ENCODE measurements around the gene GRWD1. TPM values are rescaled to one million over a fixed set of nuclear protein-coding genes. Genes with fewer than 3 reads are reported as not detected.
A peak's percentile ranks its signal among the peaks of the same experiment; 100 is the strongest.

Gene GRWD1
- total and polyA plus RNA-seq, 2 donors, result 8.4 to 20.2 TPM

DNA sequence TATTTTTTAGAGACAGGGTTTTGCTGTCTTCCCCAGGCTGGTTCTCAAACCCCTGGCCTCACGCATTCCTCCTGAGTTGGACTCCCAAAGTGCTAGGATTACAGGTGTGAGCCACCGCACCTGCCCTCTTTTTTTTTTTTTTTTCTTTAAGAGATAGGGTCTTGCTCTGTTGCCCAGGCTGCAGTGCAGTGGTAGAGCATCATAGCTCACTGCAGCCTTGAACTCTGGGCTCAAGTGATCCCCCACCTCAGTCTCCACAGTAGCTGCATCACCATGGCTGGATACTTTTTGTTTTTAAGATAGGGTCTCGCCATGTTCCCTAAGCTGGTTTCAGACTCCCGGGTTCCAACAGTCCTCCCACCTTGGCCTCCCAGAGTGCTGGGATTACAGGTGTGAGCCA lies 11.1 kb downstream of the GRWD1 start:
- no peaks in the 10 kb centered on the region for H3K9me3 ChIP-seq (ENCODE audit: control insufficient read depth in 2 of 2, insufficient read depth in 1 of 2, low read length in 1 of 2)
- H3K4me3 ChIP-seq (ENCODE audit: low read length in 2 of 2), result no peak overlapping the region
- peaks cover 45 to 48% of the 10 kb centered on the region in 2 donors for H3K36me3 ChIP-seq (ENCODE audit: control insufficient read depth in 2 of 2, insufficient read depth in 2 of 2, low read length in 1 of 2)
- H3K27me3 ChIP-seq (ENCODE audit: control insufficient read depth in 2 of 2, insufficient read depth in 1 of 2, low read length in 1 of 2), result no peaks in the 10 kb centered on the region
- no peak overlapping the region for H3K27ac ChIP-seq (ENCODE audit: low read depth in 1 of 2, low read length in 1 of 2)
- DNase-seq (ENCODE audit: low read depth in 6 of 9, low spot score in 9 of 9), result no peak
- no peaks in the 10 kb centered on the region for H3K4me1 ChIP-seq (ENCODE audit: control insufficient read depth in 2 of 2, insufficient read depth in 2 of 2, low read length in 2 of 2)
- WGBS, result 99% methylated on average over 4 of the region's 4 CpGs

DNA sequence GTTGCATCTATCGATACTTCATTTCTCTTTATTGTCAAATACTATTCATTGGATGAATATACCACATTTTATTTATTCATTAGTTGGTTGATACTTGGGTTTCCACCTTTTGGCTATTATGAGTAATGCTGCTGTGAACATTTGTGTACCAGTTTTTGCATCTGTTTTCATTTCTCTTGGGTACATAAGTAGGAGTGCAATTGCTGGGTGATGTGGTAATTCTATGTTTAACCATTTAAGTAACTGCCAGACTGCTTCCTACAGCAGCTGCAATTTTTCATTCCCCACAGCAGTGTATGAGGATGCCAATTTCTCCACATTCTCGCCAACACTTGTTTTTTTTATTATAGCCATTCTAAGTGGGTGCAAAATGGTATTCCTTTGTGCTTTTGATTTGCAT lies 12.2 kb downstream of the GRWD1 start:
- no peak for DNase-seq (ENCODE audit: low read depth in 6 of 9, low spot score in 9 of 9)
- Histone ChIP-seq H3K27ac (ENCODE audit: low read depth in 1 of 2, low read length in 1 of 2) (no peak overlapping the region), H3K4me1 (ENCODE audit: control insufficient read depth in 2 of 2, insufficient read depth in 2 of 2, low read length in 2 of 2) (no peaks in the 10 kb centered on the region), H3K36me3 (ENCODE audit: control insufficient read depth in 2 of 2, insufficient read depth in 2 of 2, low read length in 1 of 2) (peaks cover 37 to 38% of the 10 kb centered on the region in 2 donors), H3K27me3 (ENCODE audit: control insufficient read depth in 2 of 2, insufficient read depth in 1 of 2, low read length in 1 of 2) (no peaks in the 10 kb centered on the region), H3K9me3 (ENCODE audit: control insufficient read depth in 2 of 2, insufficient read depth in 1 of 2, low read length in 1 of 2) (no peaks in the 10 kb centered on the region), H3K4me3 (ENCODE audit: low read length in 2 of 2) (no peak overlapping the region)
- WGBS, result over 99% methylated on average over 2 of the region's 2 CpGs

DNA sequence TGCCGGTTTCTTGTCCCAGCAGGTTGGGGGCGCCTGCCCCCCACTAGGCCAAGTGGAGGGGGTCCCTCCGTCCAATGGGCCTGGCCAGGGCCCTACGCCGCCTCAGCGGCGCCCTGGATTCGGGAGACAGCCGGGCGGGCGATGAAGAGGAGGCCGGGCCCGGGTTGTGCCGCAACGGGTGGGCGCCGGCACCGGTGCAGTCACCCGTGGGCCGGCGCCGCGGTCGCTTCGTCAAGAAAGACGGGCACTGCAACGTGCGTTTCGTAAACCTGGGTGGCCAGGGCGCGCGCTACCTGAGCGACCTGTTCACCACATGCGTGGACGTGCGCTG lies 15.8 kb downstream of the GRWD1 start:
- no peak overlapping the region for H3K27ac ChIP-seq (ENCODE audit: low read depth in 1 of 2, low read length in 1 of 2)
- DNase-seq (ENCODE audit: low read depth in 6 of 9, low spot score in 9 of 9), result no peak
- no peaks in the 10 kb centered on the region for H3K27me3 ChIP-seq (ENCODE audit: control insufficient read depth in 2 of 2, insufficient read depth in 1 of 2, low read length in 1 of 2)
- H3K9me3 ChIP-seq (ENCODE audit: control insufficient read depth in 2 of 2, insufficient read depth in 1 of 2, low read length in 1 of 2), result no peaks in the 10 kb centered on the region
- 97% methylated on average over 36 of the region's 36 CpGs for WGBS
- peaks cover 2 to 9% of the 10 kb centered on the region in 2 donors for H3K36me3 ChIP-seq (ENCODE audit: control insufficient read depth in 2 of 2, insufficient read depth in 2 of 2, low read length in 1 of 2)
- no peaks in the 10 kb centered on the region for H3K4me1 ChIP-seq (ENCODE audit: control insufficient read depth in 2 of 2, insufficient read depth in 2 of 2, low read length in 2 of 2)
- H3K4me3 ChIP-seq (ENCODE audit: low read length in 2 of 2), result no peak overlapping the region

DNA sequence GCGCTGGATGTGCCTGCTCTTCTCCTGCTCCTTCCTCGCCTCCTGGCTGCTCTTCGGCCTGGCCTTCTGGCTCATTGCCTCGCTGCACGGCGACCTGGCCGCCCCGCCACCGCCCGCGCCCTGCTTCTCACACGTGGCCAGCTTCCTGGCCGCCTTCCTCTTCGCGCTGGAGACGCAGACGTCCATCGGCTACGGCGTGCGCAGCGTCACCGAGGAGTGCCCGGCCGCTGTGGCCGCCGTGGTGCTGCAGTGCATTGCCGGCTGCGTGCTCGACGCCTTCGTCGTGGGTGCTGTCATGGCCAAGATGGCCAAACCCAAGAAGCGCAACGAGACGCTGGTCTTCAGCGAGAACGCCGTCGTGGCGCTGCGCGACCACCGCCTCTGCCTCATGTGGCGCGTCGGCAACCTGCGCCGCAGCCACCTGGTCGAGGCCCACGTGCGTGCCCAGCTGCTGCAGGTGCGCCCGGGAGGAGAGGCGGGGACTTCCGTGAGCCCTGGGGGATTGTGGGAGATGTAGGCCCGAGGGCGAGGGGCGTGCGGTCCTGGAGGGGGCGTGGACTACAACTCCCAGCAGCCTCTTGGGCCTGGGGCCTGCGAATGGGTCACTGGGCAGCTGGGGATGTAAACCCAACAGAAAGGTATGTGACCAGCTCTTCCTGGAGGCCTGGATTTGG lies 16.3 kb downstream of the GRWD1 start:
- no peak for DNase-seq (ENCODE audit: low read depth in 6 of 9, low spot score in 9 of 9)
- H3K9me3 ChIP-seq (ENCODE audit: control insufficient read depth in 2 of 2, insufficient read depth in 1 of 2, low read length in 1 of 2), result no peaks in the 10 kb centered on the region
- H3K4me3 ChIP-seq (ENCODE audit: low read length in 2 of 2), result no peak overlapping the region
- H3K36me3 ChIP-seq (ENCODE audit: control insufficient read depth in 2 of 2, insufficient read depth in 2 of 2, low read length in 1 of 2), result peaks cover 0 to 4% of the 10 kb centered on the region in 2 donors
- no peaks in the 10 kb centered on the region for H3K4me1 ChIP-seq (ENCODE audit: control insufficient read depth in 2 of 2, insufficient read depth in 2 of 2, low read length in 2 of 2)
- H3K27ac ChIP-seq (ENCODE audit: low read depth in 1 of 2, low read length in 1 of 2), result no peak overlapping the region
- WGBS, result 96% methylated on average over 62 of the region's 62 CpGs
- H3K27me3 ChIP-seq (ENCODE audit: control insufficient read depth in 2 of 2, insufficient read depth in 1 of 2, low read length in 1 of 2), result no peaks in the 10 kb centered on the region

DNA sequence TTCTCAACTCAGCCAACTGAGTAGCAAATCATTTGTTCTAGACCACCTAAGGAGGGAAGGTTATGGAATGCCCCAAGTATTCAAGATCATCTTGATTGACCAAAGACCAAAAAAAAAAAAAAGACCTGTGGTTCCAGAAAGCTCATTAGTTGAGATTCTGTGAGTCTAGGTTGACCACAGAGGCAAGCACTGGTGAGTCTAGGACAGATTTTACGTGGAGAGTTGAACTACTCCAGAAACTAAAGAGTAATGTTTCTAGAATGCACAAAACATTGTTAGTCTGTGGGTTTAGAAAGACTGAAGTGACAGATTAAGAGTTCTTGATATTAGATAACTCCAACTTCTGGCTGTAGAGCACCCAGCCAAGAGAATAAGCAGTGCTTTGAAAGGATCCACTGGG lies 19.4 kb downstream of the GRWD1 start:
- Histone ChIP-seq H3K4me3 (ENCODE audit: low read length in 2 of 2) (no peak overlapping the region), H3K27me3 (ENCODE audit: control insufficient read depth in 2 of 2, insufficient read depth in 1 of 2, low read length in 1 of 2) (no peaks in the 10 kb centered on the region), H3K27ac (ENCODE audit: low read depth in 1 of 2, low read length in 1 of 2) (no peak overlapping the region), H3K36me3 (ENCODE audit: control insufficient read depth in 2 of 2, insufficient read depth in 2 of 2, low read length in 1 of 2) (peaks cover 0 to under 1% of the 10 kb centered on the region in 2 donors), H3K9me3 (ENCODE audit: control insufficient read depth in 2 of 2, insufficient read depth in 1 of 2, low read length in 1 of 2) (no peaks in the 10 kb centered on the region), H3K4me1 (ENCODE audit: control insufficient read depth in 2 of 2, insufficient read depth in 2 of 2, low read length in 2 of 2) (peaks cover 9 to 12% of the 10 kb centered on the region in 2 donors)
- 98% methylated on average over 1 of the region's 1 CpG for WGBS
- no peak for DNase-seq (ENCODE audit: low read depth in 6 of 9, low spot score in 9 of 9)

DNA sequence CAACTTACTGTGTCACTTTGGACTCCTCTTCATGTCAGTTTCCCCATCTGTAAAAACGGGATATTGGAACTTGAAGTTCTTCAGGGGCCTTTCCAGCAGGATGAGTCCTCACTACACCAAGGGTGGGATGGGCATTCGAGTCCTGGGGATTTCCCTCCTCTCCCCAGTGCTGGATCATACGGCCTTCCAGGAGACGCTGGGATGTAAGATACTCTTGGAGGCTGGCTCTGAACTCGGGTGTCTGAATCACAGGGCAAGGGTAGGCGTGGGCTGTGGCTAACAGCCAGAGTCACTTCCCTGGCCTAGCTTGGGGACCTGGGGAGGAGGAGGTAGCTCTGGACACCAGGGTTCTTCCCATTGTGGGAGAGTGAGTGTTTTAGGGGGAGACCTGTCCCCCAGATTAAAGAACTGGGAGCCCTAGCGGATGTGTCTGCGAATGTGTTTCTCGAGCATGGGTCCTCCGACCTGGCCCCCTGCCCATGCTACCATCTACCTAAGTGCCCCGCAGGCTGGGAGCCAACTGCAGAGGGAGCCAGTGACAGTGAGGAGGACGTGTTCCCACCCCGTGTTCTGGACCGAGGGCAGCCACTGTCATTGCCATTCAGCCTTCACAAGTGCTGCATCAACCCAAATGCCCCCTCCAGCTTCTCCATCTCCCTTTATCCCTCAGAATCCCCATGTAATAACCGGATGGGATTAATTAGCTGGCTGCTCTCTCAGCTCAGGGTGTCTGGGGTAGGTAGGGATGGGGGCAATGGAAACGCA lies 21.0 kb downstream of the GRWD1 start:
- no peaks in the 10 kb centered on the region for H3K9me3 ChIP-seq (ENCODE audit: control insufficient read depth in 2 of 2, insufficient read depth in 1 of 2, low read length in 1 of 2)
- no peak overlapping the region for H3K27ac ChIP-seq (ENCODE audit: low read depth in 1 of 2, low read length in 1 of 2)
- peaks cover 15 to 20% of the 10 kb centered on the region in 2 donors for H3K4me1 ChIP-seq (ENCODE audit: control insufficient read depth in 2 of 2, insufficient read depth in 2 of 2, low read length in 2 of 2)
- H3K27me3 ChIP-seq (ENCODE audit: control insufficient read depth in 2 of 2, insufficient read depth in 1 of 2, low read length in 1 of 2), result no peaks in the 10 kb centered on the region
- WGBS, result 92% methylated on average over 16 of the region's 16 CpGs
- no peak overlapping the region for H3K4me3 ChIP-seq (ENCODE audit: low read length in 2 of 2)
- no peak for DNase-seq (ENCODE audit: low read depth in 6 of 9, low spot score in 9 of 9)
- H3K36me3 ChIP-seq (ENCODE audit: control insufficient read depth in 2 of 2, insufficient read depth in 2 of 2, low read length in 1 of 2), result peaks cover 15 to 16% of the 10 kb centered on the region in 2 donors

DNA sequence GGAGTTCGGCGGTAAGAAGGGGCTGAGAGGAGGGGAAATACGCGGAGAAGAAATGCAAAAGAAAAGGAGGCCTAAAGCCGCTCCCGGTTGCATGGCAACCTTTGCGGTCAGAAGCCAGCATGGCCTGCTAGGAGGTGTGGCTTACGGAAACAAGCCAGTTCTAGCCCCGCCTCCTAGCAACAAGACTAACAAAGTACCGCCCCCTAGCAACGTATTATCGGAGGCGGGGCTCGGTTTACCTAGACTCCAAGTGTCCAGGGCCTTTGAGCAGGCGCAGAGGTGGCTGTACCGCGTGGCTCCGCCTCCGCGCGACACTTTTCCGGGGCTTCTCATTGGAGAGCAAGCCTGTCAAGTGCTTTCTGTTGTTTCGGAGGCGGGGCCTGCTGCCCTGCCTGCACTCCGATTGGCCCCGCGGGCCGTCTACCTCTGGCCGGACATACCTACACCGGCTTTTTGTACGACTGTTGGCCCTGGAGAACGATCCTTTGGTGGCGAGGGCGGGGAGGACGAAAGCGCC lies 23.0 kb downstream of the GRWD1 start:
- H3K27ac ChIP-seq (ENCODE audit: low read depth in 1 of 2, low read length in 1 of 2), result peak overlapping the region; percentile 43 to 92
- no peaks in the 10 kb centered on the region for H3K27me3 ChIP-seq (ENCODE audit: control insufficient read depth in 2 of 2, insufficient read depth in 1 of 2, low read length in 1 of 2)
- H3K4me3 ChIP-seq (ENCODE audit: low read length in 2 of 2), result peak overlapping the region; percentile 84 to 88
- H3K4me1 ChIP-seq (ENCODE audit: control insufficient read depth in 2 of 2, insufficient read depth in 2 of 2, low read length in 2 of 2), result peaks cover 15 to 24% of the 10 kb centered on the region in 2 donors
- DNase-seq (ENCODE audit: low read depth in 6 of 9, low spot score in 9 of 9), result peak; percentile 100
- H3K9me3 ChIP-seq (ENCODE audit: control insufficient read depth in 2 of 2, insufficient read depth in 1 of 2, low read length in 1 of 2), result no peaks in the 10 kb centered on the region
- H3K36me3 ChIP-seq (ENCODE audit: control insufficient read depth in 2 of 2, insufficient read depth in 2 of 2, low read length in 1 of 2), result peaks cover 36 to 37% of the 10 kb centered on the region in 2 donors
- under 1% methylated on average over 36 of the region's 36 CpGs for WGBS

DNA sequence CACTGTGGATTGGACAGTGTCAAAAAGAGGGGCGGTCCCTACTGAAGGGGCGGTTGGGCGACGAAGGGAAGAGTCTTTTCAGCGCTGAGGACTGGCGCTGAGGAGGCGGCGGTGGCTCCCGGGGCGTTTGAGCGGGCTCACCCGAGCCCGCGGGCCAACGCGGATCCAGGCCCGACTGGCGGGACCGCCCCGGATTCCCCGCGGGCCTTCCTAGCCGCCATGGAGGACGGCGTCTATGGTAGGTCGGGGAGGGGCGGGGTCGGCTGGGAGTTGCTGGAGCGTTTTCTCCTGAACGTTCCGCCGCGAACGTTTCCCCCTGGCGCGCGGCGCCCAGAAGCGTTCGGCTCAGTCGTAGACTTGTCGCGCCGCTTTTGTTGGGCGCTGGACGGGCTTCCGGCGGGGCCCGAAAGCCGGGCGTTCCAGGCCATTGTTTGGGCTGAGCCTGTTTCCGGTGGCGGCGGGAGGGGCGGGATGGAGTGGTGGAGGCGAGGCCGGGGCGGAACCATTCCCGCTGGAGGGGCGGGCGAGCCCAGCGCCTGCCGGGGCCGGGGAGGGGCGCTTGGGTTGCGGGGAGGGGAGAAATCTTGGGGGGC lies 23.6 kb downstream of the GRWD1 start, which contains the start of gene CYTH2:
TSS of gene CYTH2 (plus strand) at position 81 of the 593 bp plus-strand sequence. CDS start at position 220, 139 bp downstream.
- H3K27me3 ChIP-seq (ENCODE audit: control insufficient read depth in 2 of 2, insufficient read depth in 1 of 2, low read length in 1 of 2), result no peaks in the 10 kb centered on the region
- peak in 4 of 9 donors; percentile 51 to 81 (median 70) for DNase-seq (ENCODE audit: low read depth in 6 of 9, low spot score in 9 of 9)
- no peaks in the 10 kb centered on the region for H3K9me3 ChIP-seq (ENCODE audit: control insufficient read depth in 2 of 2, insufficient read depth in 1 of 2, low read length in 1 of 2)
- H3K36me3 ChIP-seq (ENCODE audit: control insufficient read depth in 2 of 2, insufficient read depth in 2 of 2, low read length in 1 of 2), result peaks cover 42 to 43% of the 10 kb centered on the region in 2 donors
- under 1% methylated on average over 66 of the region's 66 CpGs for WGBS
- H3K4me1 ChIP-seq (ENCODE audit: control insufficient read depth in 2 of 2, insufficient read depth in 2 of 2, low read length in 2 of 2), result peaks cover 21 to 30% of the 10 kb centered on the region in 2 donors
- peak within 1 kb of the TSS; percentile 92 to 95 for H3K27ac ChIP-seq (ENCODE audit: low read depth in 1 of 2, low read length in 1 of 2)
- H3K4me3 ChIP-seq (ENCODE audit: low read length in 2 of 2), result peak within 1 kb of the TSS; percentile 84 to 88
